HG03095 (cell line): ENCODE data around the gene IQGAP2.
"Not testable (repeated sequence)": the region's sequence is repeated elsewhere in the genome, so short reads cannot be mapped to it uniquely, and the experiment has no call there.

ENCODE experiments used
- ATAC-seq: cut with Tn5 transposase; IDR thresholded peaks from one replicate; pipeline ENCODE4 v1.9.1; 2021; ENCODE audit warnings: moderate library complexity; ENCODE audit not compliant: unreplicated experiment

The IQGAP2 gene

GRCh38 chr5:76412511-76412910 is 9.4 kb downstream of the IQGAP2 start:
- no peak for ATAC-seq

- no peak for ATAC-seq
Observed at GRCh38 chr5:76413746-76414145, 10.7 kb downstream of the IQGAP2 start.

- no peak for ATAC-seq
Observed at GRCh38 chr5:76414788-76415187, 11.7 kb downstream of the IQGAP2 start.

GRCh38 chr5:76415855-76416254 is 12.8 kb downstream of the IQGAP2 start:
- ATAC-seq = no peak

GRCh38 chr5:76419597-76420298 is 16.7 kb downstream of the IQGAP2 start:
- ATAC-seq = no peak

- no peak for ATAC-seq
Observed at GRCh38 chr5:76422227-76422626, 19.1 kb downstream of the IQGAP2 start.

- ATAC-seq = no peak
Observed at GRCh38 chr5:76422742-76423141, 19.7 kb downstream of the IQGAP2 start.

- ATAC-seq = no peak
Observed at GRCh38 chr5:76425146-76425545, 22.1 kb downstream of the IQGAP2 start.

- no peak for ATAC-seq
Observed at GRCh38 chr5:76425928-76426804, 23.1 kb downstream of the IQGAP2 start.

- no peak for ATAC-seq
Observed at GRCh38 chr5:76427206-76428140, 24.4 kb downstream of the IQGAP2 start.

- ATAC-seq = not testable (repeated sequence)
Observed at GRCh38 chr5:76428550-76428949, 25.5 kb downstream of the IQGAP2 start.

- ATAC-seq = no peak
Observed at GRCh38 chr5:76433261-76433660, 30.2 kb downstream of the IQGAP2 start.

GRCh38 chr5:76437507-76437906 is 34.4 kb downstream of the IQGAP2 start:
- not testable (repeated sequence) for ATAC-seq

- no peak for ATAC-seq
Observed at GRCh38 chr5:76438025-76438424, 34.9 kb downstream of the IQGAP2 start.

- no peak for ATAC-seq
Observed at GRCh38 chr5:76439201-76439600, 36.1 kb downstream of the IQGAP2 start.

GRCh38 chr5:76439929-76440328 is 36.8 kb downstream of the IQGAP2 start:
- ATAC-seq = no peak

GRCh38 chr5:76441101-76441500 is 38.0 kb downstream of the IQGAP2 start:
- no peak for ATAC-seq

- ATAC-seq = no peak
Observed at GRCh38 chr5:76441890-76442673, 39.0 kb downstream of the IQGAP2 start.

- ATAC-seq = no peak
Observed at GRCh38 chr5:76443066-76443800, 40.1 kb downstream of the IQGAP2 start.

GRCh38 chr5:76445063-76445462 is 42.0 kb downstream of the IQGAP2 start:
- no peak for ATAC-seq
